Psoas muscle (tissue), 8 donors: Measurements from ENCODE around the gene ZNF804B. TPM values are rescaled to one million over a fixed set of nuclear protein-coding genes. Genes with fewer than 3 reads are reported as not detected.

Experiments
- ATAC-seq, 4 donors: fragments of 200-7000 bp; cut with Tn5 transposase; one replicate each; pipeline ENCODE4 v1.9.1; 2020; ENCODE audit warnings: moderate library complexity in 3 of 4, mild to moderate bottlenecking in 2 of 4
- DNase-seq, 2 donors: peaks; one replicate each; pipeline ENCODE4 v3.0.0-alpha.2; 2020
- H3K27ac ChIP-seq: fragments of 200-600 bp; one replicate; pipeline ENCODE4 v1.8.0; 2022
- H3K27me3 ChIP-seq, 3 donors: fragments of 200-600 bp in 1 of 3; one replicate each; pipeline versions ENCODE4 v1.6.1 to v1.8.0; 2013 to 2022; ENCODE audit warnings: low read length in 2 of 3, mild to moderate bottlenecking in 2 of 3, moderate library complexity in 1 of 3; ENCODE audit not compliant: insufficient read depth in 3 of 3
- H3K36me3 ChIP-seq, 2 donors: fragments of 200-600 bp in 1 of 2; one replicate each; pipeline versions ENCODE4 v1.6.1 to v1.8.0; 2013 to 2022; ENCODE audit warnings: low read depth in 1 of 2, mild to moderate bottlenecking in 1 of 2, moderate library complexity in 1 of 2; ENCODE audit not compliant: insufficient read depth in 1 of 2
- H3K4me1 ChIP-seq: fragments of 200-600 bp; one replicate; pipeline ENCODE4 v1.8.0; 2022
- H3K4me3 ChIP-seq: fragments of 200-600 bp; one replicate; pipeline ENCODE4 v1.8.0; 2022; ENCODE audit warnings: mild to moderate bottlenecking
- H3K9me3 ChIP-seq: fragments of 200-600 bp; one replicate; pipeline ENCODE4 v1.8.0; 2022
- CTCF ChIP-seq: fragments of 200-600 bp; IDR thresholded peaks from one replicate; pipeline ENCODE4 v1.8.0; 2022; ENCODE audit warnings: antibody characterized with exemption
- WGBS, 3 donors: extraction: QIAGEN DNeasy Blood & Tissue Kit; methylation state at CpG; one replicate each; pipeline versions ENCODE4 v1.1.6 to v1.1.7; 2013; 5-methylcytosine and 5-hydroxymethylcytosine counted together
- intact Hi-C, 2 donors: fragments of 100-400 bp; cut with DNase I; formaldehyde crosslinking; loops; one replicate each; pipeline versions ENCODE4 v1.11.0 to v1.14.2; 2022
- polyA plus RNA-seq, 3 donors: library from polyadenylated mRNA; stranded (reverse); fragments of 200-250 nt; gene quantifications; one replicate each; pipeline ENCODE4 v1.2.3, GENCODE V29; 2013
- total RNA-seq, 4 donors: library from RNA; stranded (reverse); fragmentation: NEBNext Ultra II Directional in 2 of 4; extraction: Animal tissue kit (Norgen Biotek cat#: 25700) in 2 of 4; gene quantifications; one replicate each; pipeline versions ENCODE4 v1.2.1 to v1.2.4, GENCODE V29; 2021 to 2023
- donor health status: healthy with polysubstance abuse.
- donor health status: DM: no; HTN: no; CAD: no; lungs with moderate emphysema.
- donor health status: Bipolar disorder and iron deficiency.
- donor health status: healthy.
- donor health status: DM: yes; HTN: yes; CAD: no.
- donor health status: DM: no; HTN: no; CAD: no.
- donor health status: DM: no; HTN: no; CAD: no.
- donor health status: DM: yes; HTN: yes; CAD: no.

Gene ZNF804B
- total and polyA plus RNA-seq, 7 donors: not detected

DNA sequence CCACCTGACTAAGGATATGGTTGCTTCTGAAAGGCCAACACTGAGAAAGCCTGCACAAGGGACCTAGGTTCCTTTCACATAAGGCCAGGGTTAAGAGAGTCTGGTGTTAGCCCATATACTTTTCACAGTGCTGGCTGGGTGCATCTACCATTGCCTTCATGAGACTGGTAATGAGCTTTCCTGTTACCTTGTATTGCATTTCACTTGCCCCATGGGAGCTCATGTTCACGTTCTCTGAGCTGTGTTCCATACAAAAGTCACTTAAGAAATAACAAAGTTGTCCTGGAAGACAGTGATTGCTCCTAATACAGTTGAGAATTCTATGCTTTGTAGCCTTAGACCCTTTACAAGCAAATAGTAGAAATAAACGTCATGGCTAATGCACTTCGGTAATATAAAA lies 373.9 kb downstream of the ZNF804B start:
- 24 to 36% (median 24%) methylated on average over 3 of the region's 3 CpGs for WGBS, 3 donors
- intact Hi-C loops: no loop called here
- no peak for TF ChIP-seq CTCF

DNA sequence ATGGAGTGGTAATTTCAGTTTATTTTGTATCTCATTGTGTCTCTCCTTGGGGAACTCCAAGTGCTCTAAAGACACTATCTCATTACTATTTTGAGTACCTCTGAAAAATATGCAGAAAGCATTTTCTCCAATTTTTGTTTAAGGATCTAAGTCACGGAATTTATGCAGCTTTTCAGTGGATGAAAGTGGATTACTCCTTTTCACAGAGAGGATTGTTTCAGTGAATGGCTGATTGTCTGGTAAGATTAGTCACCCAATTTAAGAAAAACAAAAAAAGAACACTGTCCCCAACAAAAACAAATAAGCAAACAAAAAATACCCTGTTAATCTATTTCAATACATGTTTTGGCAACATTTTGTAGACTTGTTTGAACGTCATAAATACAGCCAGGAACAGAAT lies 374.3 kb downstream of the ZNF804B start:
- Histone ChIP-seq H3K9me3 (no peaks in the 10 kb centered on the region), H3K27ac (no peak overlapping the region), H3K4me3 (no peak overlapping the region), H3K4me1 (no peaks in the 10 kb centered on the region), H3K36me3 (no peaks in the 10 kb centered on the region), H3K27me3 (no peaks in the 10 kb centered on the region)
- ATAC-seq: no peak
- 9 to 21% (median 12%) methylated on average over 2 of the region's 2 CpGs for WGBS, 3 donors
- intact Hi-C loops: no loop called here
- no peak for DNase-seq
- TF ChIP-seq CTCF: no peak

More for the DNA sequence above, 373.9 kb downstream of the ZNF804B start:
- no peaks in the 10 kb centered on the region for H3K36me3 ChIP-seq
- H3K27me3 ChIP-seq: no peaks in the 10 kb centered on the region
- H3K27ac ChIP-seq: no peak overlapping the region
- H3K9me3 ChIP-seq: no peaks in the 10 kb centered on the region
- ATAC-seq: no peak
- DNase-seq: no peak
- H3K4me1 ChIP-seq: no peaks in the 10 kb centered on the region
- no peak overlapping the region for H3K4me3 ChIP-seq

DNA sequence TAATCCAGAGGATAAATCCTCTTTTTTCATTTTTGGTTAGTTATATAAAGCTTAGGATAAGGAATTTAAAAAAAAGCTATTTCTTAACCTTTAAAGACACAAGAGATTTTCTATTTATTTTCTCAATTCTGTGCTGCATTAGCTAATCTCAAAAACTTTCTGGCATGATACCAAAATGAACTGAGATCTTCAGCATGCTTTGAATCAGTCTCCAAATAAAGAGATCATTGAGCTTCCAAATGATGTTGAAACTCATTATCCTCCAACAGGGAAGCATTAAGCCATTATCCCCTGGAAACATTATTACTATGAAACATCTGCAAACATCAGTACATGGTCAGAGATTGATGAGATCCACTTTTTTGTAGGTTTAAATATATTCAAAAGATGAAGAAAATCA lies 386.3 kb downstream of the ZNF804B start:
- intact Hi-C loops: no loop called here
- Histone ChIP-seq H3K27ac (no peak overlapping the region), H3K9me3 (no peaks in the 10 kb centered on the region), H3K4me3 (no peak overlapping the region), H3K36me3 (no peaks in the 10 kb centered on the region), H3K4me1 (no peaks in the 10 kb centered on the region), H3K27me3 (no peaks in the 10 kb centered on the region)
- TF ChIP-seq CTCF: no peak
- DNase-seq (no peak), ATAC-seq (no peak)

- Histone ChIP-seq H3K4me1 (no peaks in the 10 kb centered on the region), H3K9me3 (no peaks in the 10 kb centered on the region), H3K4me3 (no peak overlapping the region), H3K27me3 (no peaks in the 10 kb centered on the region), H3K36me3 (no peaks in the 10 kb centered on the region), H3K27ac (no peak overlapping the region)
- intact Hi-C loops: no loop called here
- 26 to 28% (median 26%) methylated on average over 2 of the region's 2 CpGs for WGBS, 3 donors
- DNase-seq (no peak), ATAC-seq (no peak)
- TF ChIP-seq CTCF: no peak
These were observed 400.6 kb downstream of the ZNF804B start for GRCh38 chr7:89160107-89160506.

- no peaks in the 10 kb centered on the region for H3K36me3 ChIP-seq
- 75 to 86% (median 84%) methylated on average over 3 of the region's 3 CpGs for WGBS, 3 donors
- DNase-seq (no peak), ATAC-seq (no peak)
- no peak overlapping the region for H3K27ac ChIP-seq
- H3K27me3 ChIP-seq: no peaks in the 10 kb centered on the region
- no peaks in the 10 kb centered on the region for H3K4me1 ChIP-seq
- TF ChIP-seq CTCF: no peak
- intact Hi-C loops: no loop called here
- H3K9me3 ChIP-seq: no peaks in the 10 kb centered on the region
- no peak overlapping the region for H3K4me3 ChIP-seq
These were observed 405.9 kb downstream of the ZNF804B start for GRCh38 chr7:89165421-89165820.
